HG02763 (cell line): ENCODE measurements around the gene DLG1.
"Not testable (repeated sequence)": the region's sequence is repeated elsewhere in the genome, so short reads cannot be mapped to it uniquely, and the experiment has no call there.

ENCODE experiments used
- ATAC-seq: cut with Tn5 transposase; IDR thresholded peaks from one replicate; pipeline ENCODE4 v1.9.1; 2021; ENCODE audit warnings: mild to moderate bottlenecking, moderate library complexity; ENCODE audit not compliant: unreplicated experiment

DLG1 gene

DNA sequence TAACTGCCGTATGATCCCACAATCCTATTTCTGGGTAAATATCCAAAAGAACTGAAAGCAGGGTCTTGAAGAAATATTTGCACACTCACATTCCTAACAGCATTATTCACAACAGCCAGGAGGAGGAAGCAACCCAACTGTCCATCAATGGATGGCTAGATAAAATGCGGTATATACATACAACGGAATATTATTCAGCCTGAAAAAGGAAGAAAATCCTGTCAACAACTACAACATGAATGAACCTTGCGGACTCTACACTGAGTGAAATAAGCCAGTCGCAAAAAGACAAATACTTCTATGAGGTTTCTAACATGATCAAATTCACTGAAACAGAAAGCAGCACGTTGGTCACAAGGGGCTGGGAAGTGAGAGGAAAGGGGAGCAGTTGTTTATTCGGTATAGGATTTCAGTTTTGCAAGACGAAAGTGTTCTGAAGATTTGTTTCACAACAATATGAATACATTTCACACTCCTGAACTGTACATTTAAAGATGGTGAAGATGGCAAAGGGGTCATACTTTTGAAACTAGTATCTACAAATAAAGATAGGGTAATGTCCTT lies 6.2 kb downstream of the DLG1 start:
- ATAC-seq, result no peak

DNA sequence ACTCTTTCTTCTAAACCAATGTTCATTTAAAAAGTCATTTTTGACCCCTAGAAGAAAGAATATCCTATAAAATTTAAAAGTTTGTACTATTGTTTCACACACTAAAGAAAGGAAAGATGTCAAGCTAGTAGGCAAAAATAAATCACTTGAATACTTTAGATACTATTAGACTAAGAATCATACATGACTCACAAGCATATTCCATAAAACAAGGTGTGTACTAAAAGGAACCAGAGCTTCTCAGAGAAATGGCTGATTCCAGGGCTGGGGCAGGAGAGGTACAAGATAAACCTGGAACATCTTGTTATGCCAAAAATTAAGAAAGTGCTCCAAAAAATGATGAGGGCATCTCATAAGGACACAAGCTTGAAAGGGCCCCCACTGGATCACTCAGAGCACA lies 8.7 kb downstream of the DLG1 start:
- ATAC-seq, result no peak

DNA sequence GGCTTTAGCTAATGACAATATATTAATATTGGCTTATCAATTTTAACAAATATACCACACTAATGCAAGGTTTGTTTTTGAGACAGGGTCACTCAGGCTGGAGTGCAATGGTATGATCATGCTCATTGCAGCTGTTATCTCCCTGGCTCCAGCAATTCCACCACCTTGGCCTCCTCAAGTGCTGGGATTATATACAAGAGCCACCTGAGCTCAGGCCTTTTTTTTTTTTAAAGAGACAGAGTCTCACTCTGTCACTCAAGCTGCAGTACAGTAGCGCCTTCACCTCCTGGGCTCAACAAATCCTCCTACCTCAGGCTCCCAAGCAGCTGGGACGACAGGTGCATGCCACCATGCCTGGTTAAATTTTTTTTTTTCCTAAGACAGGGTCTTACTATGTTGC lies 11.7 kb downstream of the DLG1 start:
- no peak for ATAC-seq

DNA sequence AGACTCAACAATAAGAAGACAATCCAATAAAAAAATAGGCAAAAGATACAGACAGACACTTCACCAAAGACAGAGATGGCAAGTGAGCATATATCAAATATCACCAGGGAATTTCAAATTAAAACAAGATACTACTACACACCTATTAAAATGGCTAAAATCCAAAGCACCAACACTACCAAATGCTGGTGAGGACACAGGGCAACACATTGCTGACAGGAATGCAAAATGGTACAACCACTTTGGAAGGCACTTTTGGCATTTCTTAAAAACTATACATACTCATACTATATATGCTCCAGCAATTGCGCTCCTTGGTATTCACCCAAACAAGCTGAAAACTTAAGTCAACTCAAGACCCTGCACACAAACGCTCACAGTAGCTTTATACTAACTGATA lies 12.9 kb downstream of the DLG1 start:
- no peak for ATAC-seq

DNA sequence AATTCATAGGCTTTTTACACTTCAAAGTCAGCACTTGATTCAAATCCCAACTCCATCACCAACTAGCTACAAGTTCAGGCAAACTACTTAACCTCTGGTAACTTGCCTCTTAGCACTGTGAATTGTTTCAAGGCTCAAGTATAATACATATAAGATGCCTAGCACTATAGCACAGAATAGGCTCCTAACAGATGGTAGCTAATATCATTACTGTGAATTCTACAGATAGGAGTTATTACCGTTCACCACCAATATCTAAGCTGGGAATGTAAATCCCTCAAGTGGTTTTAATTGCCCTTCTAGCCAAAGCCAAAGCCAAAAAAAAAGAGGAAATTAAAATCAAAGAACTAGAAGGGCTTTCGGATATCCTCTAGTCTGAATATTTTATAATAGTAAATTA lies 15.4 kb downstream of the DLG1 start:
- no peak for ATAC-seq

DNA sequence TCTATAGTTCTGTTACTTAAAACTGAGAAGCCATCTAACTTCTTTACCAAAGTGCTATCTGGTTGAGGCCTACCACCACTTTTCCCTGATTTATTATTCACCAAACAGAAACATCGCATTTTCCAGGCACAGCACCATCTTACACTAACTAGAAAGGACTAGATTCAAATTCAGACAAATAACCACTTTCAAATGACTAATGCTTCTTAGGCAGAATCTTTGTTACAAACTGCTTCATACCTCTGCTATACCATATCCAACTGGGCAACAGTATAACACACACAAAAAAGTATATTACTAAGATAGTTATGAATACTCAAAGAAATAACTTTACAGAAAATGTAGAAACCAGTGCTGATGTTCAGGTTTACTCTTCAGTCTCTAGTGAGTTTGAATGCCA lies 16.6 kb downstream of the DLG1 start:
- no peak for ATAC-seq

DNA sequence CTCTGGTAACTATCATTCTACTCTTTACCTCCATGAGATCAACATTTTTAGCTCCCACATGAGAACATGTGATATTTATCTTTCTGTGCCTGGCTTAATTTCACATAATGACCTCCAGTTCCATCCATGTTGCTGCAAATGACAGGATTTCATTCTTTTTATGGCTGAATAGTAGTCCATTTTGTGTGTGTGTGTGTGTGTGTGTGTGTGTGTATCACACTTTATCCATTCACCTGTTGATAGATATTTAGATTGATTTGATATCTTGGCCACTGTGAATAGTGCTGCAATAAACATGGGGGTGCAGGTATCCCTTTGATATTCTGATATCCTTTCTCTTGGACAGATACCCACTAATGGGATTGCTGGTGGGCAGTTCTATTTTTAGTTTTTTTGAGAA lies 18.3 kb downstream of the DLG1 start:
- ATAC-seq, result no peak

DNA sequence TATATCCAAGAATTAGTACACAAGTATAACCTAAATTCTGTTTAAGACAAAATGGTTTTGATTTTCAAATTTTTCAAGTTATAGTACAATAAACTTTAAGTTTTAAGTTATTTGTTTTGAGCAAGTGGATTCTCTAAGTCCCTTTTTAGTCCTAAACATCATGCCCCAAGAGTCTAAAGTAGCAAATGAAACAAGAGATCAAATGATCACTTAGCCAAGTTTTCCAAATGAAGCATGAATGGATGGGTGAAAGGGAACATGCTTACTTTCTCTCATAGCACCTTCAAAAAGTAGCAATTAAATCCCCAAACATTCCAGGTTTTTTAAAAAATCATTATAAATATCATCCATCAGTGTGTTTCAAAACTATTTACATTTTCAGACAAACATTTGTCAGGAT lies 19.5 kb downstream of the DLG1 start:
- ATAC-seq, result no peak

DNA sequence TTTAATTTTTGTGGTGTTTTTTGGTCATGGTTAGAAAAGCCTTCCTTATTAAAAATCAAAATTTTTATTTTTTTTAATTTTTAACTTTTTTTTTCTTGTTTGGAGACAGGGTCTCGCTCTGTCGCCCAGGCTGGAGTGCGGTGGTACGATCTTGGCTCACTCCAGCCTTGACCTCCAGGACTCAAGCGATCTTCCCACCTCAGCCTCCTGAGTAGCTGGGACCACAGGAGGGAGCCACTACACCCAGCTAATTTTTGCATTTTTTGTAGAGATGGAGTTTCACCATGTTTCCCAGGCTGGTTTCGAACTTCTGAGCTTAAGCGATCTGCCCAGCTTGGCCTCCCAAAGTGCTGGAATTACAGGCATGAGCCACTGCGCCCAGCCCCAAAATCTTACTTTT lies 21.6 kb downstream of the DLG1 start:
- not testable (repeated sequence) for ATAC-seq

DNA sequence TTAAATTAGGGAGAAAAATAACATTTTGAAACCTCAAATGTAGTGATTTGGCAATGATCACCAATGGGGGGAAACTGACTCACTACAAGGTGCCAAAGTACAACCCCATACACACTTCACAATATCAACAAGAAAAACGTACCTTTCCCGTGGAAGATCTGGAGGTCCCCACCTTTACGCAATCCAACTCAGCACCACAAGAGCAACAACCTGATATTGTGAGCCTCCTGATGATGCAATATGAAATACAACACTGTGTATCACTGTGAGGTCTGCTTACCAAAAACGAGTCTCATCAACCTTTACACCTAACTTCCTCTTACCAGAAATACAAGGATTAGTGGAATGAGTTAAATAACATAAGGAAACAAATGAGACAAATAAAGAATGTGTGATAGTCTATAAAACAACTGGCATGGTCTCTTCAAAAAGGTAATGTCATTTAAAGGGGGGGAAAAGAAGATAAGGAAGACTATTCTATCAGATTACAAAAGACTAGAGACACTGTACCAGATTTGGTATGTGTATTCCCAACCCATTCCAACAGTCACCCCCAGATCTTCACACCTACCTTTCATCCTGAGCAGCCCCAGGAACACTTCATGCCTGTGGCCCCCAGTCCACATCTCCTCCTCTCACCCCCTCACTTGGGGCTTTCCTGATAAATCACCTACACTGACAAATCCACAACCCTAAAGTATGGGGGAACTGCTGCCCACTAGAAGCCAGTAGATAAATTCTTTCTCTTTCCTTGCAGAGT lies 27.7 kb downstream of the DLG1 start:
- no peak for ATAC-seq

DNA sequence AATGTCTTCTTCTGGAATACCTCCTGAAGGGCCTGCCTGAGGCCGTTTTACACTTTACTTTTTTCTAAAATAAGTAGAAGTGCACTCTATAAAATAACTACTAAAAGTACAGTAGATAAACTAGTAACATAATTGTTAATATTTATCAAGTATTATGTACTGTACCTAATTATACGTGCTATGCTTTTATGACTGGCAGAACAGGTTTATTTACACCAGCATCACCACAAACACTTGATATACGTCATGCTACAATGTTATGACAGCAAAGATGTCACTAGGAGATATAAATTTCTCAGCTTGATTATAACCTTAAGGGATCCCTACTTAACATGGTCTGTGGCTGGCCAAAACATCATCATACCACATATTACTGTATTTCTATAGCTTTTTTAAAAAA lies 29.4 kb downstream of the DLG1 start:
- ATAC-seq, result no peak

DNA sequence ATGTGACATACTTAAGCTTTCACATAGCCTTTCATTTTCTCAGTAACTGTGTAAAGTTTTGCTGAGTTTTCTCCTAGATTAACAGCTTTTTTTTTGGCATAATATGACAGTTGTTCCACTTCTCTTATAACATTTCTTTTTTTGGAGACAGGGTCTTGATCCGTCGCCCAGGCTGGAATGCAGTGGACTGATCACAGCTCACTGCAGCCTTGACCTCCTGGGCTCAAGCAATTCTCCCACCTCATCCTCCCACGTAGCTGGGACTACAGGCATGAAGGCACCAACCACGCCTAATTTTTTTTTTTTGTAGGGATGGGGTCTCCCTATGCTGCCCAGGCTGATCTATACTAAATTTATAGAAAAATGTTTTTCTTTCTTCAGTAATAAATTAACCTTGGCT lies 30.1 kb downstream of the DLG1 start:
- no peak for ATAC-seq

DNA sequence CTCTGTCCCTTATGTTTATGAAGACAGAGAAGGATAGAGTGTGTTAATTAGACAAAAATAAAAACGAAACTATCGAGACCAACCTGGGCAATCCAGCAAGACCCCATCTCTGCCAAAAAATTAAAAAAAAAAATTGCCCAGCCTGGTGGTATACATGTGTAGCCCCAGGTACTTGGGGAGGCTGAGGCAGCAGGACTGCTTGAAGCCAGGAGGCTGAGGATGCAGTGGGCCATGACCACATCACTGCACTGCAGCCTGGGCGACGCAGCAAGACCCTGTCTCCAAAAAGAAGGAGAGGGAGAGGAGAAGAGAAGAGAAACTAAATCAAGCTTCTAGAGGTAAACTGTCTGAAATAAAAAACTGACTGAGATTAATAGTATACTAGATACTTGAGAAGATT lies 32.1 kb downstream of the DLG1 start:
- no peak for ATAC-seq

DNA sequence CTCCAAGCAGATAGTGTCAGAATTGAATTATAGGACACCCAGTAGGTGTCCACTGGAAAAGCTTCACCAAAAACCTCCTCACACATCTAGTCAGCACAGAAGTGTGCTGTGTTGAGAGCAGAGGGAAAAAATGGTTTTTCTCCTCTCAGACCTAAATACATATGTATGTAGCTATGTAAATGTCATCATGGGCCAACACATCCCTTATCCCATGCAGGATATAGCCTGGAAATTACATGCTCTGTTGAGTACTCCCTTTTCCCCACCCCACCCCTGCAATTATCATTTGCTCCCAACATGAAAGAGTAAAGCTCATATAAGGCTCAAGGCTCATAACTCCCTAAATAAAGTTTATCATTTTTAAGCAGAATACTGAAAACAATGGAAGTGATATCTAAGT lies 35.7 kb downstream of the DLG1 start:
- ATAC-seq, result no peak

DNA sequence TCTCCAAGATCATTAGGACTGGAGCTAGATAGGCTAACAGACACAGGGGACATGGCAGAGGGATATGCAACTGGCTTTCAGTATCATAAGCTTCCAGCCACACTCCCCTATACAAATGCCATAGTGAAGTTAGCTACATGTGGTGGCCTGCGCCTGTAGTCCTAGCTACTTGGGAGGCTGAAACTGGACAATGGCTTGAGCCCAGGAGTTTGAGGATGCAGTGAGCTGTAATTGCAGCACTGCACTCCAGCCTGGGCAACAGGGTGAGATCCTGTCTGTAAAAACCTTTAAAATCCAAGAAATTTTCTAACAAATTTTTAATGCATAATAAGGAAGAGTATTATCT lies 37.3 kb downstream of the DLG1 start:
- no peak for ATAC-seq

DNA sequence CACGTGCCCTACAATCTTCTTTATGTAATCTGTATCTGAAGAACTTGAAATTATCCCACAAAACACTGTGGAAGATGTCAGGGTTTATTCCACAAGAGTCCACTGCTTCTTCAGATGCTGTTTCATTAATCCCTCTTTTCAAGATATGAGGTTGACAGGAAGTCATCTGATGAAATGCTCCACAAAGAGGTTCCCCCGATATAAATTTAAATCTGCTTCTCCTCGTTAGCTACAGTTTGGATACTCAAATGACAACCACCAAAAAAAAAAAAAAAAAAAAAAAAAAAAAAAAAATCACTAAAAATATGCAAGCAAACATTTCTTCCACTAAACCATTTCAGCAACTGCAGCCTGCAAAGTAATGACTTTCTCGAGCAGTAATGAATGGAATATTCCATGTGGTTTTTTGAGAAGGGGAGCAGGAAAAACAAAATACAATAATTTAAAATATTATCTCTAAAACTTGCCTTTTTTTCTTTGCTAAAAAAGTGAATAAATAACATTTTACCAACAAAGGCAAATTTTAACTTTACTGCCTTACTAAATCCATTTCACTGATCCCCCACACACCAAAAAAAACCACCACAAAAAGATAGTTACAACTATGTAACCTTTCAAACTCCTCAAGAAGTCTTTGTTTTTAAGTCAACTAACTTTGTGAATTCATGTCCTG lies 37.8 kb downstream of the DLG1 start:
- no peak for ATAC-seq

DNA sequence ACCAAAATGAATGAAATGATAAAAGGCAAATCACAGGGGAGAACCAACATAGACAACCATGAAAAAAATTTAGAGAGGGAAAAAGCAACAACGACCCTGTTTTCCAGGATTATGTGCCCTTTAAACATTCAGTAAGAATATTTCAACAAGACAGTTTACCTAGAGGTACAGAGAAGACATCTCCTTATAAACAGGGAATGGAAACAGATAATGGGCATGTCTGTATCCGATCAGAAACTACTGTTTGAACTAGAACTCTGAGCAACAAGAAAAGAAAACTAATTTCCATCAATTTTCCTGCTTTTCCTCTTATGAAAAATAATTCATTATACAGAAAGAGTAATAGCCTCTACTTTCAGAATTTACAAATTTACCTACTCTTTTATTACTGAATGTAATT lies 39.3 kb downstream of the DLG1 start:
- no peak for ATAC-seq

DNA sequence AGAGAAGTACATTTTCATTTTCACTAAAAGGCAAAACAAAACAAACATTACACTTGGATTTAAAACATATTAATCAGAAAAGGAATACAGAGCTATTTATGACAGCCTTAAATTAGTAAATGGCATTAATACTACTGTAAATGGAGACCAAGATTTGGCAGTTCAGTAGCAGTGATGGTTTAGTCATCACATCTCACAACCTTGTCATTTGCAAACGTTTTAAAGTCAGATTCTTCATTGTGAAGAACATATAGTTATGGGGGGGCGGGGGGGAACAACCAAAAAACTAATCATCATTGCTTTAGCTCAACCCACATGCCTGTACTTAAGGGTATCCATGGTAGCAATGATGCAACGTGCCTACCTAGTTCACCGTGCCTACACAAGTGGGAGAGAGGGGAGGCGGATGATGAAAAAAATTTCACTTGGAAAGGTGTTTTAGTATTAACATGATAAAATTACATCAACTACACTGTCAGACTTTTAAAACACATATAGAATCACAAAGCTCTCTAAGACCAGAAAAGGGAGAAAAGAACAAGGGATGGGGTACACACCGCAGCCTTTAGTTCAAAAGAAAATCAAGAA lies 40.1 kb downstream of the DLG1 start:
- ATAC-seq, result no peak

DNA sequence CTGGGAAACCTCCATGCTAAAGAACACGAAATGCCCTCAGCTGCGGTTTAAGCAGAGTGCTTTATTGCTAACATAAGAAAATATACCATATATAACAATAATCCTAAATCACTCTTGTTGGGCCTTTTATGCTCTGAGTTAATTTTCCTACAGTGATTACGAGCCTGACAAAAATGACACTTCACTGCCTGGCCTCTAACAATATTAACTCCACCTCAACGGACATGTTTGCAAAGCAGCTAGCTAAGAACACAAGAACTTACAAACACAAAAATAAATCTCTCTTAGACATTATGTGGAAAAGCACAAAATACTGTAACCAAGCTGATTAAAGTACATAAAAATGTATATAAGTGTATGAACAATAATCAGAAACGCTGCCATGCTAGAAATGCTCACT lies 40.7 kb downstream of the DLG1 start:
- no peak for ATAC-seq

DNA sequence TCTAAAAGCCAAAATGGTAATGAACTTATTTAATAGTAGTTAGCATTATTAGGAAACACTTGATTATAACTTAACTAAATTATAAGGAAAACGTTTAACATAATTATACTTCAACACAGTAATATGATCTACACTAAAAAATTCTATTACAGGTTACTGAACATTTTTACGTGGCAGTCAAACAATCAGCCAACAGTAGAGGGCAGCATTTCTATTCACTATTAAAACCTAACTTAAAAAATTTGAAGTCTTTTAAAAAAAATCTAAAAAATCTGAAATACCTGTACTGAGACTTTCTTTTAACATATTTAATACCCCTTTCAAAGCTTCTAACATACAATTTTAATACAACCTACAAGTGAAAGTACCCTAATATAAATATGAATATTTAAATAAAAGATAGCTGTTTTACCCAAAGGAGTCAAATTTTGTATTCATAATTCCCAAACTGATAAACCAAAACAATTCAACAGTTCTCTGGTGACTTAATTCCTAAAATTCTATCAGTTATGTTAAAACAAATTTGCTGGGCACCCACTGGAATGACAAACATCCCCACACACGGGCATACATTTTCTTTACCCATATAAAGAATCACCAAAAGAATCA lies 41.5 kb downstream of the DLG1 start:
- ATAC-seq, result no peak

DNA sequence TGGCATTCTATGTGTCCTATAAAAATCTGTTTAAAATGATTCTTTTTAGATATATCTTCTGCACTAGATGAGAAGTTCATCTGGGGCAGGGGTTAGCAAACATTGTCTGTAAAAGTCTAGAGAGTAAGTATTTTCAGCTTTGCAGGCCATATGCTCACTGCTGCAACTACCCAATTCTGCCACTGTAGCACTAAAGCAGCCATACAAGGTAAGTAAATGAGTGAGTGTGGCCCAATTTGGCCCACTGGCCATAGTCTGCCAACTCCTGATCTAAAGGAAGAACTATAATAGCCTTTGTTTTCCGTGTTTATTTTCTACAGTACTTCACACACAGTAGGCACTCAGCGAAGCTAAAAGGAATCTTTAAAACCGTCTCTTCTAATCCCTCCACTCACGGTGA lies 42.3 kb downstream of the DLG1 start:
- ATAC-seq, result no peak
